HepG2 (cell line): ENCODE results near the gene EIF1.

ENCODE experiments used
- CTCF ChIP-seq: sonication (generic); formaldehyde crosslinking; IDR thresholded peaks from 2 replicates; pipeline ENCODE4 v1.5.0; 2020; ENCODE audit warnings: mild to moderate bottlenecking, missing genetic modification reagents, moderate library complexity
- ESRRA ChIP-seq: sonication (generic); formaldehyde crosslinking; IDR thresholded peaks from 2 replicates; pipeline ENCODE4 v1.5.1; 2020; ENCODE audit warnings: mild to moderate bottlenecking, low read depth, missing genetic modification reagents
- JUN ChIP-seq: sonication (generic); formaldehyde crosslinking; IDR thresholded peaks from 2 replicates; pipeline ENCODE4 v1.4.0; 2020; ENCODE audit warnings: mild to moderate bottlenecking, missing genetic modification reagents
- KDM2A ChIP-seq: sonication (generic); formaldehyde crosslinking; IDR thresholded peaks from 2 replicates; pipeline ENCODE4 v1.4.0; 2020; ENCODE audit warnings: low read depth, missing genetic modification reagents, borderline replicate concordance
- POLR2A ChIP-seq, 2 experiments: IDR thresholded peaks; 2 replicates each; pipeline ENCODE4 v1.6.1; 2011; ENCODE audit warnings: low read depth in 2 of 2, low read length in 2 of 2, mild to moderate bottlenecking in 1 of 2, moderate library complexity in 1 of 2; ENCODE audit not compliant: insufficient read depth in 1 of 2
- PREB ChIP-seq: sonication (generic); formaldehyde crosslinking; IDR thresholded peaks from 2 replicates; pipeline ENCODE4 v1.4.0; 2020; ENCODE audit warnings: missing genetic modification reagents
- TAF1 ChIP-seq: sonication (generic); formaldehyde crosslinking; IDR thresholded peaks from 2 replicates; pipeline ENCODE4 v1.4.0; 2020; ENCODE audit warnings: missing genetic modification reagents
- ZNF101 ChIP-seq: sonication (generic); formaldehyde crosslinking; IDR thresholded peaks from 2 replicates; pipeline ENCODE4 v1.4.0; 2020; ENCODE audit warnings: mild to moderate bottlenecking, low read depth, missing genetic modification reagents, borderline replicate concordance
- ZNF280D ChIP-seq: sonication (generic); formaldehyde crosslinking; IDR thresholded peaks from 2 replicates; pipeline ENCODE4 v1.5.1; 2020; ENCODE audit warnings: mild to moderate bottlenecking, missing genetic modification reagents
- ZNF335 ChIP-seq: sonication (generic); formaldehyde crosslinking; IDR thresholded peaks from 2 replicates; pipeline ENCODE4 v1.4.0; 2020; ENCODE audit warnings: missing genetic modification reagents
- ZNF800 ChIP-seq: sonication (generic); formaldehyde crosslinking; IDR thresholded peaks from 2 replicates; pipeline ENCODE4 v1.4.0; 2020; ENCODE audit warnings: missing genetic modification reagents

- no peak for TF ChIP-seq POLR2A (IDR thresholded peaks at IDR 0.05; ENCODE audit: insufficient read depth in 1 of 2, low read depth in 2 of 2, low read length in 2 of 2)
- TF ChIP-seq KDM2A: no peak
- TF ChIP-seq CTCF: no peak
- no peak for TF ChIP-seq TAF1 (CRISPR knock-in tag)
- no peak for TF ChIP-seq ZNF800 (CRISPR knock-in tag)
- no peak for TF ChIP-seq ZNF335 (CRISPR knock-in tag)
- TF ChIP-seq ZNF280D (CRISPR knock-in tag): no peak
- TF ChIP-seq ZNF101 (CRISPR knock-in tag): no peak
- TF ChIP-seq PREB: no peak
- TF ChIP-seq ESRRA (CRISPR knock-in tag): no peak
- no peak for TF ChIP-seq JUN
Measured at GRCh38 chr17:41681776-41682175, 6.9 kb upstream of the EIF1 start.
